NCI-H2196 treated with DMSO at 0.1 percent for 48 hours (cell line): ENCODE results near the gene NAPEPLD.
"Not testable (repeated sequence)": the region's sequence is repeated elsewhere in the genome, so short reads cannot be mapped to it uniquely, and the experiment has no call there.

ENCODE experiments used
- DNase-seq: peaks from one replicate; lab custom pipeline; 2025; ENCODE audit not compliant: unreplicated experiment; lab: John Stamatoyannopoulos, UW

NAPEPLD gene

GRCh38 chr7:103144754-103145153 lies 4.1 kb downstream of the NAPEPLD start:
- not testable (repeated sequence) for DNase-seq

GRCh38 chr7:103143868-103144267 lies 5.0 kb downstream of the NAPEPLD start:
- no peak for DNase-seq

- no peak for DNase-seq
Measured at GRCh38 chr7:103142494-103142893, 6.4 kb downstream of the NAPEPLD start.

GRCh38 chr7:103141753-103142404 lies 7.0 kb downstream of the NAPEPLD start:
- DNase-seq = no peak

- DNase-seq = no peak
Measured at GRCh38 chr7:103140685-103141084, 8.2 kb downstream of the NAPEPLD start.

GRCh38 chr7:103140061-103140460 lies 8.8 kb downstream of the NAPEPLD start:
- DNase-seq = no peak

GRCh38 chr7:103134836-103135554 lies 13.9 kb downstream of the NAPEPLD start:
- DNase-seq = no peak

- DNase-seq = no peak
Measured at GRCh38 chr7:103132995-103133688, 15.8 kb downstream of the NAPEPLD start.

- no peak for DNase-seq
Measured at GRCh38 chr7:103130901-103131624, 17.8 kb downstream of the NAPEPLD start.

- DNase-seq = no peak
Measured at GRCh38 chr7:103129702-103130549, 19.0 kb downstream of the NAPEPLD start.

GRCh38 chr7:103127006-103127405 lies 21.9 kb downstream of the NAPEPLD start:
- DNase-seq = no peak

- DNase-seq = no peak
Measured at GRCh38 chr7:103124429-103124979, 24.4 kb downstream of the NAPEPLD start.

- DNase-seq = no peak
Measured at GRCh38 chr7:103123529-103123928, 25.4 kb downstream of the NAPEPLD start.

GRCh38 chr7:103121641-103122040 lies 27.3 kb downstream of the NAPEPLD start:
- DNase-seq = no peak

- DNase-seq = no peak
Measured at GRCh38 chr7:103120362-103120761, 28.5 kb downstream of the NAPEPLD start.

GRCh38 chr7:103119791-103120291 lies 29.1 kb downstream of the NAPEPLD start:
- no peak for DNase-seq

GRCh38 chr7:103117465-103117864 lies 31.4 kb downstream of the NAPEPLD start:
- DNase-seq = no peak

- no peak for DNase-seq
Measured at GRCh38 chr7:103116991-103117390, 31.9 kb downstream of the NAPEPLD start.

GRCh38 chr7:103116511-103116910 lies 32.4 kb downstream of the NAPEPLD start:
- no peak for DNase-seq

- DNase-seq = no peak
Measured at GRCh38 chr7:103115771-103116170, 33.1 kb downstream of the NAPEPLD start.
